H9 (cell line): ENCODE results near the gene KCNJ15. TPM values are rescaled to one million over a fixed set of nuclear protein-coding genes. Genes with fewer than 3 reads are reported as not detected.

Source experiments
- DNase-seq: peaks from one replicate; pipeline ENCODE4 v3.0.0-alpha.2; 2017
- H2AFZ ChIP-seq: one replicate; pipeline ENCODE4 v1.6.1; 2013; ENCODE audit warnings: mild to moderate bottlenecking, low read length, control low read depth, moderate library complexity
- H2AK5ac ChIP-seq: 2 replicates; pipeline ENCODE4 v1.6.1; 2013; ENCODE audit warnings: low read length, control low read depth, mixed read lengths; ENCODE audit not compliant: insufficient read length
- H2BK120ac ChIP-seq: one replicate; pipeline ENCODE4 v1.6.1; 2013; ENCODE audit warnings: low read depth, mild to moderate bottlenecking, low read length, control low read depth, inconsistent platforms; ENCODE audit not compliant: poor library complexity, severe bottlenecking
- H2BK12ac ChIP-seq: 2 replicates; pipeline ENCODE4 v1.6.1; 2013; ENCODE audit warnings: low read length, control low read depth, mixed read lengths, low read depth; ENCODE audit not compliant: insufficient read length
- H2BK15ac ChIP-seq: 2 replicates; pipeline ENCODE4 v1.6.1; 2013; ENCODE audit warnings: low read depth, low read length, control low read depth
- H2BK20ac ChIP-seq: one replicate; pipeline ENCODE4 v1.6.1; 2013; ENCODE audit warnings: low read depth, mild to moderate bottlenecking, low read length, control low read depth, inconsistent platforms; ENCODE audit not compliant: poor library complexity, severe bottlenecking
- H2BK5ac ChIP-seq: 2 replicates; pipeline ENCODE4 v1.6.1; 2013; ENCODE audit warnings: low read length, control low read depth, mixed read lengths; ENCODE audit not compliant: insufficient read length
- H3K14ac ChIP-seq: 2 replicates; pipeline ENCODE4 v1.6.1; 2013; ENCODE audit warnings: low read length, control low read depth; ENCODE audit not compliant: insufficient read depth
- H3K18ac ChIP-seq: 2 replicates; pipeline ENCODE4 v1.6.1; 2013; ENCODE audit warnings: low read depth, mild to moderate bottlenecking, mixed read lengths, low read length, control low read depth; ENCODE audit not compliant: insufficient read length
- H3K23ac ChIP-seq: 2 replicates; pipeline ENCODE4 v1.6.1; 2013; ENCODE audit warnings: low read length, control low read depth, mixed read lengths, low read depth; ENCODE audit not compliant: insufficient read length
- H3K23me2 ChIP-seq: 2 replicates; pipeline ENCODE4 v1.6.1; 2013; ENCODE audit warnings: low read depth, mild to moderate bottlenecking, mixed read lengths, low read length, control low read depth; ENCODE audit not compliant: insufficient read length, poor library complexity, severe bottlenecking
- H3K27ac ChIP-seq: 2 replicates; pipeline ENCODE4 v1.5.1; 2013; ENCODE audit warnings: low read length, control low read depth, mixed read lengths, low read depth; ENCODE audit not compliant: insufficient read length
- H3K27me3 ChIP-seq: 2 replicates; pipeline ENCODE4 v1.6.1; 2013; ENCODE audit warnings: low read length, control low read depth, inconsistent platforms; ENCODE audit not compliant: insufficient read depth
- H3K4ac ChIP-seq: 2 replicates; pipeline ENCODE4 v1.6.1; 2013; ENCODE audit warnings: low read depth, mild to moderate bottlenecking, control low read depth, inconsistent platforms, low read length, moderate library complexity
- H3K4me1 ChIP-seq: 2 replicates; pipeline ENCODE4 v1.6.1; 2013; ENCODE audit warnings: low read length, control low read depth, inconsistent platforms; ENCODE audit not compliant: insufficient read depth
- H3K4me2 ChIP-seq: 2 replicates; pipeline ENCODE4 v1.6.1; 2013; ENCODE audit warnings: low read length, control low read depth, mixed read lengths; ENCODE audit not compliant: insufficient read length, insufficient read depth
- H3K56ac ChIP-seq: 2 replicates; pipeline ENCODE4 v1.6.1; 2013; ENCODE audit warnings: low read depth, mild to moderate bottlenecking, mixed read lengths, low read length, control low read depth; ENCODE audit not compliant: insufficient read length
- H3K79me1 ChIP-seq: 2 replicates; pipeline ENCODE4 v1.6.1; 2013; ENCODE audit warnings: low read depth, mild to moderate bottlenecking, moderate library complexity, low read length, control low read depth, inconsistent platforms; ENCODE audit not compliant: insufficient read depth, poor library complexity, severe bottlenecking
- H3K79me2 ChIP-seq: 2 replicates; pipeline ENCODE4 v1.6.1; 2013; ENCODE audit warnings: low read length, control low read depth, inconsistent platforms; ENCODE audit not compliant: insufficient read depth
- H3K9ac ChIP-seq: 2 replicates; pipeline ENCODE4 v1.6.1; 2013; ENCODE audit warnings: low read length, control low read depth, mixed read lengths; ENCODE audit not compliant: insufficient read length; ENCODE audit errors: extremely low read depth
- H3K9me3 ChIP-seq: one replicate; pipeline ENCODE4 v1.6.1; 2013; ENCODE audit warnings: low read depth, low read length, inconsistent platforms; ENCODE audit not compliant: control insufficient read depth
- H3T11ph ChIP-seq: one replicate; pipeline ENCODE4 v1.6.1; 2013; ENCODE audit warnings: mild to moderate bottlenecking, low read length, control low read depth, inconsistent platforms
- H4K20me1 ChIP-seq: one replicate; pipeline ENCODE4 v1.6.1; 2013; ENCODE audit not compliant: control insufficient read depth, insufficient read length, insufficient read depth
- H4K5ac ChIP-seq: 2 replicates; pipeline ENCODE4 v1.6.1; 2013; ENCODE audit warnings: low read depth, mild to moderate bottlenecking, mixed read lengths, low read length, control low read depth; ENCODE audit not compliant: insufficient read length
- H4K8ac ChIP-seq: replicated peaks from 2 replicates; pipeline ENCODE4 v1.6.1; 2013; ENCODE audit warnings: low read length, control low read depth, mixed read lengths, low read depth; ENCODE audit not compliant: insufficient read length
- H4K91ac ChIP-seq: 2 replicates; pipeline ENCODE4 v1.6.1; 2013; ENCODE audit warnings: low read depth, mild to moderate bottlenecking, moderate library complexity, mixed read lengths, low read length, control low read depth; ENCODE audit not compliant: insufficient read length
- H3K27ac Mint-ChIP-seq, 3 experiments: 2 replicates in 2 of 3; 3 replicates in 1 of 3; pipeline ENCODE4 v1.8.0; 2020 to 2021; ENCODE audit warnings: mixed read lengths in 3 of 3, mild to moderate bottlenecking in 1 of 3, moderate library complexity in 1 of 3
- H3K27me3 Mint-ChIP-seq: 2 replicates; pipeline ENCODE4 v1.8.0; 2021; ENCODE audit warnings: low read depth, mild to moderate bottlenecking, moderate library complexity, mixed read lengths
- H3K36me3 Mint-ChIP-seq, 3 experiments: 2 replicates in 2 of 3; 3 replicates in 1 of 3; pipeline ENCODE4 v1.8.0; 2020 to 2021; ENCODE audit warnings: low read depth in 3 of 3, mixed read lengths in 3 of 3; ENCODE audit not compliant: insufficient read depth in 1 of 3
- H3K4me1 Mint-ChIP-seq, 2 experiments: 2 replicates each; pipeline ENCODE4 v1.8.0; 2020; ENCODE audit warnings: mixed read lengths in 2 of 2
- H3K4me3 Mint-ChIP-seq, 2 experiments: 2 replicates in 1 of 2; 3 replicates in 1 of 2; pipeline ENCODE4 v1.8.0; 2020 to 2021; ENCODE audit warnings: mild to moderate bottlenecking in 2 of 2, mixed read lengths in 2 of 2, moderate library complexity in 1 of 2
- H3K9me3 Mint-ChIP-seq, 2 experiments: 2 replicates in 1 of 2; 3 replicates in 1 of 2; pipeline ENCODE4 v1.8.0; 2020; ENCODE audit warnings: mild to moderate bottlenecking in 2 of 2, mixed read lengths in 2 of 2, moderate library complexity in 1 of 2
- CTCF ChIP-seq: fragments of 200-600 bp; sonication (generic); conservative IDR thresholded peaks from 3 replicates; pipeline ENCODE4 v1.8.0; 2021; ENCODE audit warnings: antibody characterized with exemption, mild to moderate bottlenecking
- WGBS: extraction: QIAGEN DNeasy Blood & Tissue Kit; methylation state at CpG from one replicate; pipeline ENCODE4 v1.1.7; 2013; ENCODE audit warnings: missing lambda C conversion rate, low lambda C conversion rate, mixed read lengths; ENCODE audit not compliant: insufficient read length; ENCODE audit errors: extremely low coverage; 5-methylcytosine and 5-hydroxymethylcytosine counted together
- total RNA-seq: library from RNA; stranded (reverse); gene quantifications from 2 replicates; pipeline ENCODE4 v1.2.1, GENCODE V29; 2021

Gene KCNJ15
- total RNA-seq, 1 experiment from 2014 or later: not detected

GRCh38 chr21:38303300-38303699 lies 46.5 kb downstream of the KCNJ15 start:
- no peak overlapping the region for H3K27ac Mint-ChIP-seq
- Histone ChIP-seq H3K9me3 (no peaks in the 10 kb centered on the region), H3K18ac (no peak overlapping the region), H4K20me1 (no peaks in the 10 kb centered on the region), H2BK120ac (no peak overlapping the region), H3K4ac (no peak overlapping the region), H3K4me2 (no peak overlapping the region), H2BK12ac (no peak overlapping the region), H3K27me3 (no peaks in the 10 kb centered on the region), H2AK5ac (no peak overlapping the region), H3K79me2 (no peaks in the 10 kb centered on the region), H3K14ac (no peak overlapping the region), H2AFZ (no peak overlapping the region), H3T11ph (no peak overlapping the region), H3K4me1 (peaks cover 3% of the 10 kb centered on the region; the same call in 1 of the 2 replicates), H4K8ac (no peak overlapping the region), H2BK5ac (no peak overlapping the region), H3K23ac (no peak overlapping the region), H4K91ac (no peak overlapping the region), H4K5ac (no peak overlapping the region), H2BK15ac (no peak overlapping the region; the same call in 1 of the 2 replicates), H3K23me2 (no peaks in the 10 kb centered on the region), H3K27ac (no peak overlapping the region), H2BK20ac (no peak overlapping the region), H3K79me1 (no peaks in the 10 kb centered on the region), H3K56ac (no peak overlapping the region), H3K9ac (no peak overlapping the region)
- no peak overlapping the region for H3K4me3 Mint-ChIP-seq
- no peaks in the 10 kb centered on the region; the same call in 1 of the 2 replicates for H3K27me3 Mint-ChIP-seq
- no CpG with 5 or more reads among the region's 3 CpGs for WGBS
- no peak for TF ChIP-seq CTCF
- peaks cover 2 to 10% of the 10 kb centered on the region in 2 experiments; a peak in 3 of 4 replicates for H3K4me1 Mint-ChIP-seq
- no peak for DNase-seq
- H3K36me3 Mint-ChIP-seq: peaks cover 0 to 2% (median 0%) of the 10 kb centered on the region in 3 experiments; a peak in 1 of 7 replicates
- peaks cover 0 to 3% of the 10 kb centered on the region in 2 experiments; a peak in 1 of 5 replicates for H3K9me3 Mint-ChIP-seq
